Measurements from ENCODE around the gene SPACA4. TPM values are rescaled to one million over a fixed set of nuclear protein-coding genes. Genes with fewer than 3 reads are reported as not detected.
A peak's percentile ranks its signal among the peaks of the same experiment; 100 is the strongest.

The SPACA4 gene
- polyA plus RNA-seq, 4 donors = 0.22 to 4.9 TPM; not detected in 2

GRCh38 chr19:48618278-48618915, 11.9 kb downstream of the SPACA4 start:
- DNase-seq (peak in 1 of 2 donors; percentile 32), FAIRE-seq (no peak)
- 1% methylated on average over 18 of the region's 18 CpGs for WGBS, 3 donors

GRCh38 chr19:48618916-48619691, 12.6 kb downstream of the SPACA4 start, which contains the start of the genes RPL18 and SPHK2:
Gene RPL18, minus strand, starts transcription at chr19:48619178. Its CDS starts 35 bp downstream, at chr19:48619143.
Gene SPHK2, plus strand, starts transcription at chr19:48619506. Its CDS starts 1,009 bp downstream, at chr19:48620515.
- Histone ChIP-seq H3K27ac (ENCODE audit: low read depth in 1 of 3, low read length in 2 of 3) (peak within 1 kb of the TSS; percentile 90 to 97 (median 97)), H3K4me3 (ENCODE audit: low read depth in 1 of 3, low read length in 3 of 3) (peak within 1 kb of the TSS; percentile 79 to 98 (median 81)), H3K36me3 (ENCODE audit: control insufficient read depth in 3 of 3, insufficient read depth in 2 of 3, low read depth in 1 of 3, low read length in 3 of 3) (peaks cover 0 to 43% (median 16%) of the 10 kb centered on the region in 3 donors), H3K4me1 (ENCODE audit: control insufficient read depth in 3 of 3, insufficient read depth in 2 of 3, low read depth in 1 of 3, low read length in 2 of 3) (peaks cover 0 to 42% (median 5%) of the 10 kb centered on the region in 3 donors), H3K27me3 (ENCODE audit: control insufficient read depth in 3 of 3, insufficient read depth in 3 of 3, low read length in 3 of 3) (no peaks in the 10 kb centered on the region), H3K9me3 (ENCODE audit: control insufficient read depth in 2 of 2, insufficient read depth in 1 of 2, low read depth in 1 of 2, low read length in 1 of 2) (no peaks in the 10 kb centered on the region)
- FAIRE-seq = no peak
- DNase-seq = peak; percentile 99 to 100
- WGBS, 3 donors = 0% methylated on average over 59 to 69 of the region's 69 CpGs

More at GRCh38 chr19:48618278-48618915, 11.9 kb downstream of the SPACA4 start:
- Histone ChIP-seq H3K4me1 (ENCODE audit: control insufficient read depth in 3 of 3, insufficient read depth in 2 of 3, low read depth in 1 of 3, low read length in 2 of 3) (peaks cover 0 to 42% (median 5%) of the 10 kb centered on the region in 3 donors), H3K36me3 (ENCODE audit: control insufficient read depth in 3 of 3, insufficient read depth in 2 of 3, low read depth in 1 of 3, low read length in 3 of 3) (peaks cover 0 to 46% (median 16%) of the 10 kb centered on the region in 3 donors), H3K4me3 (ENCODE audit: low read depth in 1 of 3, low read length in 3 of 3) (peak overlapping the region; percentile 79 to 98 (median 81)), H3K27ac (ENCODE audit: low read depth in 1 of 3, low read length in 2 of 3) (peak overlapping the region; percentile 72 to 97 (median 95)), H3K27me3 (ENCODE audit: control insufficient read depth in 3 of 3, insufficient read depth in 3 of 3, low read length in 3 of 3) (no peaks in the 10 kb centered on the region), H3K9me3 (ENCODE audit: control insufficient read depth in 2 of 2, insufficient read depth in 1 of 2, low read depth in 1 of 2, low read length in 1 of 2) (no peaks in the 10 kb centered on the region)

- Histone ChIP-seq H3K4me3 (ENCODE audit: low read depth in 1 of 3, low read length in 3 of 3) (peak overlapping the region; percentile 17 to 56 (median 55)), H3K27me3 (ENCODE audit: control insufficient read depth in 3 of 3, insufficient read depth in 3 of 3, low read length in 3 of 3) (no peaks in the 10 kb centered on the region), H3K4me1 (ENCODE audit: control insufficient read depth in 3 of 3, insufficient read depth in 2 of 3, low read depth in 1 of 3, low read length in 2 of 3) (peaks cover 0 to 47% (median 5%) of the 10 kb centered on the region in 3 donors), H3K9me3 (ENCODE audit: control insufficient read depth in 2 of 2, insufficient read depth in 1 of 2, low read depth in 1 of 2, low read length in 1 of 2) (no peaks in the 10 kb centered on the region), H3K27ac (ENCODE audit: low read depth in 1 of 3, low read length in 2 of 3) (peak overlapping the region; percentile 80 to 97 (median 90)), H3K36me3 (ENCODE audit: control insufficient read depth in 3 of 3, insufficient read depth in 2 of 3, low read depth in 1 of 3, low read length in 3 of 3) (peaks cover 0 to 42% (median 16%) of the 10 kb centered on the region in 3 donors)
- no peak for FAIRE-seq
- no peak for DNase-seq
- 28 to 33% (median 31%) methylated on average over 6 of the region's 6 CpGs for WGBS, 3 donors
Observed at GRCh38 chr19:48619692-48620585, 13.4 kb downstream of the SPACA4 start.

GRCh38 chr19:48623556-48624066, 17.1 kb downstream of the SPACA4 start:
- H3K9me3 ChIP-seq (ENCODE audit: control insufficient read depth in 2 of 2, insufficient read depth in 1 of 2, low read depth in 1 of 2, low read length in 1 of 2) = no peaks in the 10 kb centered on the region
- H3K4me3 ChIP-seq (ENCODE audit: low read depth in 1 of 3, low read length in 3 of 3) = peak overlapping the region in 1 of 3 donors; percentile 28
- peaks cover 0 to 32% (median 0%) of the 10 kb centered on the region in 3 donors for H3K36me3 ChIP-seq (ENCODE audit: control insufficient read depth in 3 of 3, insufficient read depth in 2 of 3, low read depth in 1 of 3, low read length in 3 of 3)
- no peak for FAIRE-seq
- DNase-seq = no peak
- 33 to 45% (median 35%) methylated on average over 8 of the region's 8 CpGs for WGBS, 3 donors
- H3K27me3 ChIP-seq (ENCODE audit: control insufficient read depth in 3 of 3, insufficient read depth in 3 of 3, low read length in 3 of 3) = no peaks in the 10 kb centered on the region
- peaks cover 0 to 47% (median 3%) of the 10 kb centered on the region in 3 donors for H3K4me1 ChIP-seq (ENCODE audit: control insufficient read depth in 3 of 3, insufficient read depth in 2 of 3, low read depth in 1 of 3, low read length in 2 of 3)
- peak overlapping the region; percentile 45 to 75 (median 56) for H3K27ac ChIP-seq (ENCODE audit: low read depth in 1 of 3, low read length in 2 of 3)

- Histone ChIP-seq H3K4me3 (ENCODE audit: low read depth in 1 of 3, low read length in 3 of 3) (peak overlapping the region; percentile 26 to 78 (median 64)), H3K27ac (ENCODE audit: low read depth in 1 of 3, low read length in 2 of 3) (peak overlapping the region; percentile 56 to 96 (median 93)), H3K9me3 (ENCODE audit: control insufficient read depth in 2 of 2, insufficient read depth in 1 of 2, low read depth in 1 of 2, low read length in 1 of 2) (no peaks in the 10 kb centered on the region), H3K36me3 (ENCODE audit: control insufficient read depth in 3 of 3, insufficient read depth in 2 of 3, low read depth in 1 of 3, low read length in 3 of 3) (peaks cover 0 to 34% (median 0%) of the 10 kb centered on the region in 3 donors), H3K27me3 (ENCODE audit: control insufficient read depth in 3 of 3, insufficient read depth in 3 of 3, low read length in 3 of 3) (no peaks in the 10 kb centered on the region), H3K4me1 (ENCODE audit: control insufficient read depth in 3 of 3, insufficient read depth in 2 of 3, low read depth in 1 of 3, low read length in 2 of 3) (peaks cover 0 to 47% (median 3%) of the 10 kb centered on the region in 3 donors)
- WGBS, 3 donors = 0 to 2% (median 1%) methylated on average over 40 of the region's 40 CpGs
- FAIRE-seq (no peak), DNase-seq (peak; percentile 98 to 99)
Observed at GRCh38 chr19:48624067-48624594, 17.6 kb downstream of the SPACA4 start.

GRCh38 chr19:48624791-48625723, 18.5 kb downstream of the SPACA4 start:
- WGBS, 3 donors = 22 to 49% (median 35%) methylated on average over 19 to 24 of the region's 24 CpGs
- H3K4me3 ChIP-seq (ENCODE audit: low read depth in 1 of 3, low read length in 3 of 3) = peak overlapping the region; percentile 26 to 78 (median 64)
- FAIRE-seq = no peak
- peaks cover 0 to 53% (median 5%) of the 10 kb centered on the region in 3 donors for H3K4me1 ChIP-seq (ENCODE audit: control insufficient read depth in 3 of 3, insufficient read depth in 2 of 3, low read depth in 1 of 3, low read length in 2 of 3)
- peaks cover 0 to 41% (median 0%) of the 10 kb centered on the region in 3 donors for H3K36me3 ChIP-seq (ENCODE audit: control insufficient read depth in 3 of 3, insufficient read depth in 2 of 3, low read depth in 1 of 3, low read length in 3 of 3)
- H3K27me3 ChIP-seq (ENCODE audit: control insufficient read depth in 3 of 3, insufficient read depth in 3 of 3, low read length in 3 of 3) = no peaks in the 10 kb centered on the region
- peak; percentile 81 to 87 for DNase-seq
- peak overlapping the region; percentile 56 to 96 (median 93) for H3K27ac ChIP-seq (ENCODE audit: low read depth in 1 of 3, low read length in 2 of 3)
- no peaks in the 10 kb centered on the region for H3K9me3 ChIP-seq (ENCODE audit: control insufficient read depth in 2 of 2, insufficient read depth in 1 of 2, low read depth in 1 of 2, low read length in 1 of 2)

GRCh38 chr19:48625891-48626327, 19.4 kb downstream of the SPACA4 start:
- Histone ChIP-seq H3K9me3 (ENCODE audit: control insufficient read depth in 2 of 2, insufficient read depth in 1 of 2, low read depth in 1 of 2, low read length in 1 of 2) (no peaks in the 10 kb centered on the region), H3K36me3 (ENCODE audit: control insufficient read depth in 3 of 3, insufficient read depth in 2 of 3, low read depth in 1 of 3, low read length in 3 of 3) (peaks cover 0 to 43% (median 0%) of the 10 kb centered on the region in 3 donors), H3K4me1 (ENCODE audit: control insufficient read depth in 3 of 3, insufficient read depth in 2 of 3, low read depth in 1 of 3, low read length in 2 of 3) (peaks cover 3 to 62% (median 9%) of the 10 kb centered on the region in 3 donors), H3K27ac (ENCODE audit: low read depth in 1 of 3, low read length in 2 of 3) (peak overlapping the region; percentile 11 to 96 (median 93)), H3K4me3 (ENCODE audit: low read depth in 1 of 3, low read length in 3 of 3) (peak overlapping the region in 2 of 3 donors; percentile 64 to 78), H3K27me3 (ENCODE audit: control insufficient read depth in 3 of 3, insufficient read depth in 3 of 3, low read length in 3 of 3) (no peaks in the 10 kb centered on the region)
- DNase-seq = peak in 1 of 2 donors; percentile 38
- FAIRE-seq = no peak
- WGBS, 3 donors = 31 to 74% (median 45%) methylated on average over 29 to 30 of the region's 30 CpGs

Measured in small intestine (tissue), 7 donors.